Right ventricle myocardium superior (tissue), 1 donor: ENCODE measurements around the gene SATL1. TPM values are rescaled to one million over a fixed set of nuclear protein-coding genes. Genes with fewer than 3 reads are reported as not detected.
"Not testable (repeated sequence)": the region's sequence is repeated elsewhere in the genome, so short reads cannot be mapped to it uniquely, and the experiment has no call there.

Experiments
- ATAC-seq: fragments of 200-7000 bp; cut with Tn5 transposase; one replicate; pipeline ENCODE4 v1.9.1; 2020; ENCODE audit warnings: mild to moderate bottlenecking; ENCODE audit not compliant: poor library complexity
- DNase-seq: peaks from one replicate; pipeline ENCODE4 v3.0.0-alpha.2; 2020
- intact Hi-C: fragments of 100-400 bp; cut with DNase I; formaldehyde crosslinking; loops from one replicate; pipeline ENCODE4 v1.11.2; 2022
- total RNA-seq: library from RNA; stranded (reverse); fragmentation: NEBNext Ultra II Directional; extraction: Animal tissue kit (Norgen Biotek cat#: 25700); gene quantifications from one replicate; pipeline ENCODE4 v1.2.1, GENCODE V29; 2021
- donor health status: DM: no; HTN: yes; CAD: no; lungs with severe emphysema.

Gene SATL1
- total RNA-seq, 1 donor from 2014 or later: not detected

DNA sequence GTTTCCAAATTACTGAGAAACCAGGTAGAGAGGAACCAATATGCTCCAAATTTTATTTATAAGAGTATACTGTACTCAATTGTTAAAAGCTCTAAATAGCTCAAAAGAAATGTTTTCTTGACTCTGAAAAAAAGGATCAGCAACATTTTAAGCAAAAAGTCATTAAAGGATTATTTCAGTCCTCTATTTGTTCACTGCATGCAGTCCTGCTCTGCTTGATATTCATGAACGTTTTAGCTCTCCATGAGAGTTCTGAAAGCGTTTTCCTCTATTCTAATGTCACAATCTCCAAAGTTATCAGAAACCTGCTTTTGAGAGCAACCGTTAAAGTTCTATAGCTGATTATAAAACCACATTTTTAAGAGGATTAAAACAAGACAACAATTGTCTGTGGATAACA, 129.4 kb downstream of the SATL1 start:
- ATAC-seq (no peak), DNase-seq (no peak)
- intact Hi-C loops: loop anchor here (10.0 kb wide), 1 partner anchor 431 kb away; no protein-coding TSS in a partner anchor

GRCh38 chrX:85113746-85114145, 129.8 kb downstream of the SATL1 start:
- ATAC-seq: no peak
- intact Hi-C loops: loop anchor here (10.0 kb wide), 1 partner anchor 431 kb away; no protein-coding TSS in a partner anchor

DNA sequence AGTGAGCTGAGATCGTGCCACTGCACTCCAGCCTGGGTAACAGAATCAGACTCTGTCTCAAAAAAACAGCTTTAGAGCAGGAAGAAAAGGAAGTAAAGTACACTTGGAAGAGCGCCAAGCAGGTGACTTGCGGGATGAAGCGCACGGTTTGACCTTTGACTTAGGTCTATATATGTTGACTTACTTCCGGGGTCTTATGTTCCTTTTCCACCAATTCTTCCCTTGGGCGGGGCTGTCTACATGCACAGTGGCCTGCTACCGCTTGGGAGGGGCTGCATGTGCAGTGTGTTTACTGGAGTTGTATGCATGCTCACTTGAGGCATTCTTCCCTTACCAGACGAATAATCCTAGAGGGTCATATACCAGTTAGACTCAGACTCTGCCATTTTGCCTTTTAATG, 131.3 kb downstream of the SATL1 start:
- intact Hi-C loops: loop anchor here (10.0 kb wide), 1 partner anchor 433 kb away; no protein-coding TSS in a partner anchor
- DNase-seq: no peak
- no peak for ATAC-seq

More at GRCh38 chrX:85113746-85114145, 129.8 kb downstream of the SATL1 start:
- DNase-seq: no peak

- no peak for DNase-seq
- no peak for ATAC-seq
- intact Hi-C loops: loop anchor here (10.0 kb wide), 1 partner anchor 433 kb away; no protein-coding TSS in a partner anchor
These were observed 132.2 kb downstream of the SATL1 start for GRCh38 chrX:85111347-85111746.

DNA sequence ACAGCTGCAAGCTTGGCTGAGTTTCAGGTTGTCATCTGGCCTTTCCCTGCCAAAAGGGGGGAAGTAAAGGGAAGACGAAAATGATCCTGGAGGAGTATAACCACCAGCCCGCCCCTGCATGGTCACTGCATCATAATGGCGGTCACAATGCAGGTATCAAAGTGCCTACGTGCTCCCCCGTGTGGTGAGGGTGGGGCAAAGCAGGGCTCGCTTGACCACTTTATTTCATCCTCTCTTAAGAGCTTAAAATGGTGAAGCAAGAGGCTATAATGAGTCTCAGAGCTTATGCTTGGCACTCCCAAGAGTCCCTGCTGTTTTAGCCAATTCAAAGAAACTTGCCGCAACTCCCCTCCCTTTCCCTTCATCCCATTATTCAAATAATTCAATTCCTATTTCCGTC, 134.3 kb downstream of the SATL1 start:
- DNase-seq (no peak), ATAC-seq (no peak)
- intact Hi-C loops: no loop called here

- intact Hi-C loops: no loop called here
- DNase-seq: no peak
- ATAC-seq: no peak
These were observed 135.4 kb downstream of the SATL1 start for GRCh38 chrX:85108165-85108564.

- no peak for DNase-seq
- ATAC-seq: no peak
- intact Hi-C loops: no loop called here
These were observed 136.2 kb downstream of the SATL1 start for GRCh38 chrX:85107407-85107806.

- no peak for ATAC-seq
- DNase-seq: no peak
- intact Hi-C loops: no loop called here
These were observed 154.2 kb downstream of the SATL1 start for GRCh38 chrX:85089321-85089840.

DNA sequence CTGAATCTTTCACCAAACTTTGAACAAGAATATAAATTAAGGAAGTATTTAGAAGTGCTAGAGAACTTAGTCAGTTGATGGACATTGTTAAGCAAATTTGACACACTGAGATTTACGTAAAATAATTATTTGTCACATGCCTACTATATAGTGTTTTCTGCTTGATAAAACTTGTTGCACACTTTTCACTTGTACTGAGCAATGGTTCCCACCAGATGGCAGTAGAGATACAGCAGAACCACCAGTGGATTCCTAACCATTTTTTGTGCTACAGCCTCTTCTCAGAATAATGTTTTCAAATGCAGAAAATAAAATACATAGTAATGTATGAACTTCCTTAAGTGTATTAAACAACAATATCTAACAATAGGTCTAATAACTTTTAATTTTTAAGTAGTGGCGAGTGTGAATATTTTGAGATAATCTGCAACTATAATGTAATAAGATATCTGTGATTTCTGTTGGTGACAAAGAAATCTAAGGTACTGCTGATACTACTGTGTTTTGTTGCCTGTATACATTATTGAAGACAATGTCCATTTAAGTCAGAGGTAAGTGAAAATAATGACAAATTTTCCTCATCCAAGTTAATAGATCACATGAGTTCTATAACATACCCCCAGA, 158.7 kb downstream of the SATL1 start:
- no peak for DNase-seq
- no peak for ATAC-seq
- intact Hi-C loops: no loop called here

GRCh38 chrX:85077247-85077646, 166.3 kb downstream of the SATL1 start:
- ATAC-seq, DNase-seq, intact Hi-C loops: not testable (repeated sequence)

DNA sequence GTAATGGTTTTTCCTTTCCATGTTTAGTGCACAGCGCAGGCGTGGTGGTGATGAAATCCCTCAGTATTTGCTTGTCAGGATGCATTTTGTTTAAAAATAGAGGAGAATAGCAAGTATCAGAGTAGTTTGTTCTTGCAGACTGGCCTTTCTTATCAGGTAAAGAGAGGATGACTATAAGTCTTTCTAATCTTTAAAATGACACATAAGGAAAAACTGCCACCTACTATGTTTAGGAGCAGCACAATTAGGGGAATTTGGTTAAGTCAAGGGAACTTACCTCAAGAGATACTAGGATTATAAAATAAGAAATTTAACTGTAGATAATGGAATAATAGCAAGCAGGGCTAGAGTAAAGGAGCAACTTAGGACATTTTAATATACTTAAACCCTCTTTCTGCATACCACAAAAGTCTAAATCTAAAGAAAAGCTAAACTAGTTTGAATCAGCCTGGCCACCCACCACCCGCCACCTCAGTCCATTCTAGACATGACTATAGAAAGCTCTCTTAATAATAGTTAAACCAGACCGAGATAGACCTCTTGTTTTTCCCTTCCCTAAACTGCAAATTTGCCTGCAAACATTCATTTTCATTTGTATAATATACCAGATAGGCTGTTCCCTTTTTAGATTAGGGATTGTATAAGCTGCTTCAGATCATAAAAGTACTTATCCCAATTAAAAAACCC, 177.9 kb downstream of the SATL1 start:
- intact Hi-C loops: no loop called here
- DNase-seq: no peak
- ATAC-seq: no peak

- DNase-seq (no peak), ATAC-seq (no peak)
- intact Hi-C loops: no loop called here
These were observed 190.8 kb downstream of the SATL1 start for GRCh38 chrX:85052636-85053343.

- DNase-seq (no peak), ATAC-seq (no peak)
- intact Hi-C loops: no loop called here
These were observed 191.4 kb downstream of the SATL1 start for GRCh38 chrX:85052205-85052604.

DNA sequence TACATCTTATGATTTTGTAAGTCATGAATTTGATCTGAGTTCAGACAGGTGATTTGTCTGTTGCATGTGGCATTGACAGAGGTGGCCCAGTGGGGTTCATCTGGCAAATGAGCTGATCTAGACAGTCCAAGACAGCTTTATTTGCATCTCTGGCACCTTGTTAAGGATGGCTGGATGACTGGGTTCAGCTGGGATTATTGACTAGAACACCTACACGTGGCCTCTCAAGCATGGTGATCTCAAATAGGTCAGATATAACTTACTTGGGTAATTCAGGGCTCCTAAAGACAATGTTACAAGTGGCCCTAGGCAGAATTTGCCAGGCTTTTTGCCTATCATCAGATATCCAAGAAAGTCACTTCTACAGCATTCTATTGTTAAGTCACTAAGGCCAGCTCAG, 192.0 kb downstream of the SATL1 start:
- ATAC-seq: no peak
- intact Hi-C loops: no loop called here
- no peak for DNase-seq

Other genes with a start within 250 kb of the SATL1 start
- 50.1 TPM for gene APOOL, start 239.9 kb downstream of the SATL1 start, total RNA-seq
- 0.40 TPM for gene ZNF711, start 212 bp upstream of the SATL1 start, total RNA-seq
- gene POF1B, start 135.9 kb upstream of the SATL1 start, total RNA-seq: 1.2 TPM